Immature natural killer cell (primary cell): ENCODE data around the gene KCND3. TPM values are rescaled to one million over a fixed set of nuclear protein-coding genes. Genes with fewer than 3 reads are reported as not detected.

Source experiments
- DNase-seq, 3 donors: peaks; one replicate each; pipeline ENCODE4 v3.0.0; 2022; ENCODE audit warnings: mixed read lengths in 1 of 3
- H3K27ac Mint-ChIP-seq, 6 donors: one replicate each; pipeline ENCODE4 v1.8.0; 2020; ENCODE audit warnings: mixed read lengths in 6 of 6, mild to moderate bottlenecking in 5 of 6, inconsistent platforms in 4 of 6, moderate library complexity in 3 of 6
- H3K27me3 Mint-ChIP-seq, 3 donors: one replicate each; pipeline ENCODE4 v1.8.0; 2020 to 2021; ENCODE audit warnings: low read depth in 3 of 3, mild to moderate bottlenecking in 3 of 3, mixed read lengths in 3 of 3, moderate library complexity in 3 of 3, inconsistent platforms in 1 of 3
- H3K36me3 Mint-ChIP-seq, 3 donors: one replicate each; pipeline ENCODE4 v1.8.0; 2020; ENCODE audit warnings: mixed read lengths in 3 of 3, inconsistent platforms in 2 of 3, mild to moderate bottlenecking in 2 of 3
- H3K4me1 Mint-ChIP-seq, 2 donors: one replicate each; pipeline ENCODE4 v1.8.0; 2020; ENCODE audit warnings: inconsistent platforms in 2 of 2, mild to moderate bottlenecking in 2 of 2, mixed read lengths in 2 of 2, moderate library complexity in 1 of 2
- H3K4me3 Mint-ChIP-seq, 5 donors: one replicate each; pipeline ENCODE4 v1.8.0; 2020; ENCODE audit warnings: mild to moderate bottlenecking in 5 of 5, mixed read lengths in 5 of 5, inconsistent platforms in 3 of 5, moderate library complexity in 3 of 5
- H3K9me3 Mint-ChIP-seq, 6 donors: one replicate each; pipeline ENCODE4 v1.8.0; 2020; ENCODE audit warnings: mild to moderate bottlenecking in 6 of 6, mixed read lengths in 6 of 6, inconsistent platforms in 4 of 6, moderate library complexity in 3 of 6
- polyA plus RNA-seq, 3 donors: library from polyadenylated mRNA; unstranded; fragments of 300-500 nt; fragmentation: Illumina TruSeq; gene quantifications; one replicate each; pipeline ENCODE4 v1.2.3, GENCODE V29; 2021

KCND3 gene
- polyA plus RNA-seq, 3 donors from 2014 or later: 0.35 TPM; not detected in 2

DNA sequence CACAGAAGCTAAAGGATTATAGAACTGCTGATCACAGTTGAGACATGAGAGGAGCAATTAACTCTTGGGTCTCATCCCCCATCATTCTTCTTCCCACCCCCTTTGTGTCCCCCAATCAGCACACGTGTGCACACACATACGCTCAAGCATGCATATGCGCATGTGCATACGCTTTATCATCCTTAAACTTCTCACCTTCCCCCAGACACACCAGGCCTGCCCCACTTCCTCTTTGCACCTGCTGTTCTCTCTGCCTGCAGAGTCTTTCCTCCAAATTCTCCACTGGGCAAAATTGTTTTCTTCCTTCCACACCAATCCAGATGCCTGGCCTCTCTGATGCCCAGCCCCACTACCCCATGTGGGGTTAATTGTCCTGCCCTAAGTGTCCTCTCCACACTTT lies 13.0 kb upstream of the KCND3 start:
- DNase-seq: no peak
- peaks cover 3 to 11% (median 8%) of the 10 kb centered on the region in 3 donors for H3K27me3 Mint-ChIP-seq
- H3K9me3 Mint-ChIP-seq: peaks cover 0 to 1% (median 0%) of the 10 kb centered on the region in 6 donors
- H3K36me3 Mint-ChIP-seq: no peaks in the 10 kb centered on the region
- no peaks in the 10 kb centered on the region for H3K4me1 Mint-ChIP-seq
- H3K27ac Mint-ChIP-seq: no peak overlapping the region
- no peak overlapping the region for H3K4me3 Mint-ChIP-seq

- Mint-ChIP-seq H3K4me3 (no peak overlapping the region), H3K27me3 (peaks cover 6 to 14% (median 8%) of the 10 kb centered on the region in 3 donors), H3K27ac (no peak overlapping the region), H3K9me3 (peaks cover 0 to 1% (median 0%) of the 10 kb centered on the region in 6 donors), H3K36me3 (no peaks in the 10 kb centered on the region), H3K4me1 (no peaks in the 10 kb centered on the region)
- DNase-seq: no peak
These were observed 12.0 kb upstream of the KCND3 start for GRCh38 chr1:112001436-112001835.

DNA sequence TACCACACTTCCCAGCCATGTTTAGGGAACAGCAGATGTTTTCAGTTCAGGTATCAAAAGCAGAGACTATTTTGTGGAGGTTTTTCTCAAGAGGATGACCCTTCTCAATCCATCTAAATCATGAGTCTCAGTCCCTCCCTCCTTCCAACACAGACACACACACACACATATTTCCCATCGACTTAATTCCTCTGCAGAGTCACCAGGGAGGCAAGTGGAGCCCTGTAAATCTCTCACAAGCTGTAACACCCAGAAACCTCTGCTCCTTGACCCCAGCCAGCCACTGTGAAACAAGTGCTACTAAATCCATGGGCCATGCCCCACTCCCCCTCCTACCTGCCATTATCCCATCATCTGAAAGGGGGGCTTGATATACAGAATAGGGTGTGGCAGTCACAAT lies 10.6 kb upstream of the KCND3 start:
- H3K4me1 Mint-ChIP-seq: no peaks in the 10 kb centered on the region
- no peak for DNase-seq
- no peak overlapping the region for H3K4me3 Mint-ChIP-seq
- peaks cover 0 to 4% (median 0%) of the 10 kb centered on the region in 6 donors for H3K9me3 Mint-ChIP-seq
- no peaks in the 10 kb centered on the region for H3K36me3 Mint-ChIP-seq
- H3K27me3 Mint-ChIP-seq: peaks cover 7 to 9% (median 8%) of the 10 kb centered on the region in 3 donors
- no peak overlapping the region for H3K27ac Mint-ChIP-seq

GRCh38 chr1:111998332-111998731 lies 8.9 kb upstream of the KCND3 start:
- H3K27ac Mint-ChIP-seq: no peak overlapping the region
- peaks cover 6 to 9% (median 9%) of the 10 kb centered on the region in 3 donors for H3K27me3 Mint-ChIP-seq
- DNase-seq: no peak
- no peak overlapping the region for H3K4me3 Mint-ChIP-seq
- H3K36me3 Mint-ChIP-seq: no peaks in the 10 kb centered on the region
- no peaks in the 10 kb centered on the region for H3K4me1 Mint-ChIP-seq
- peaks cover 0 to 4% (median 0%) of the 10 kb centered on the region in 6 donors for H3K9me3 Mint-ChIP-seq

DNA sequence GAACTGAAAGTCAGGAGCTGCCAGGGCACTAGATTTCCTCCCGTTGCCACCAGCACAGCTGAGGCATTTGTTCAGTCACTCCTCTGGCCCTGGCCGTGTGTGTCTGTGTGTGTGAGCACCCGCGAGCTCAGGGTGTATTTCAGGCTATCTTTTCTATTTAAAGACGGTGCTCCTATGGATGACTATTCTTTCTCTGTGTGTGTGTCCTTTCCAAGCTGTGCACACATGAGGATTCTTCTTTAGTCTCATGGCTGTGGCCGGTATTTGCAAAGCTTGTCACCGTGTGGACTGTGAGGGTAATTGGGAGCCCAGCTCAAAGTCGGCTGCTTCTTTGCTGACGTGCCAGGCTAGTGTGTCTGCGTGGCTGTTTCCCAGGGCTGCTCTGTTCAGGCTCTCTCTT lies 3.0 kb upstream of the KCND3 start:
- Mint-ChIP-seq H3K27me3 (peaks cover 5 to 23% (median 9%) of the 10 kb centered on the region in 3 donors), H3K27ac (no peak overlapping the region), H3K4me1 (peaks cover 0 to 6% of the 10 kb centered on the region in 2 donors), H3K36me3 (no peaks in the 10 kb centered on the region), H3K9me3 (peaks cover 0 to 2% (median 0%) of the 10 kb centered on the region in 6 donors), H3K4me3 (no peak overlapping the region)
- no peak for DNase-seq

DNA sequence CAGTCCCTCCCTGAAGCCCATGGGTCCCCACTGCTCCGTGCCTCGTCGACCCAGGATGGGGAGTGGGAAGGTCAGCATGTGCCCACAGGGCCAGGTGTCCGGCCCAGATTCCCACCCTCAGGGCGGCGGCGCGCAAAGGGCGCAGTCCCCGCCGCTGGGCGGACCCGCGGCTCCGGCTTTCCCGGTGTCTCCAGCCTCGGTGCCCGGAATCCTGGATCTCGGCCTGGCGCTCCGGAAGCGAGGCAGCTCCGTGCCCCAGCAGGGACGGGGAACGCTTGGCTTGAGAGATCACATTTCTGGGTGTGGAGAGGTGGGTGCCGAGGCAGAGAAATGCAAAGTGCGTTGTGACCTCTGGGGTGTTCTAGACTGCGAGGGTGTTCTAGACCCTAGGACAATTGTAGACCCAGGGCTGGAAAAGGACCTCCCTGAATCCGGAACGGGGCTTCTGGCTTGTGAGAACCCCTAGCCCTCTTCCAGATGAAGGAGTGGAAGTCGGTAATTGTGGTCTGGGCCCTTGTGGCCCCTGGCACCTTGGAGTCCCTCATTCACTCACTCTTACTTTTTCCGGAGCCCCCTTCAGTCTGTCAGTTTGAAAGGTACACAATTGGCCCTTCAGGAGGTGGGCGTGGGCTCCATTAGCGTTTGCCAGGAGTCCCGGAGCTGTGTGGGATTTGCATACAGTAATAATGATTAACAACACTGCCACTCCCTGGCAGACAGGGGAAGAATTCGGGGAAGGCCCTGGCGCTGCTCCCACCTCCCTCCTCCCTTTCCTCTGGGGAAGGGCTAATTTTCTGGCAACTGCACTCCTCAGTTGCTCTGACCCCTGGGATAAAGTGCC lies 1.6 kb upstream of the KCND3 start:
- peaks cover 5 to 29% (median 9%) of the 10 kb centered on the region in 3 donors for H3K27me3 Mint-ChIP-seq
- H3K4me1 Mint-ChIP-seq: peaks cover 0 to 6% of the 10 kb centered on the region in 2 donors
- no peaks in the 10 kb centered on the region for H3K36me3 Mint-ChIP-seq
- no peak overlapping the region for H3K27ac Mint-ChIP-seq
- H3K4me3 Mint-ChIP-seq: peak overlapping the region in 3 of 5 donors; percentile 17 to 27 (median 27)
- H3K9me3 Mint-ChIP-seq: peaks cover 0 to 2% (median 0%) of the 10 kb centered on the region in 6 donors
- no peak for DNase-seq

DNA sequence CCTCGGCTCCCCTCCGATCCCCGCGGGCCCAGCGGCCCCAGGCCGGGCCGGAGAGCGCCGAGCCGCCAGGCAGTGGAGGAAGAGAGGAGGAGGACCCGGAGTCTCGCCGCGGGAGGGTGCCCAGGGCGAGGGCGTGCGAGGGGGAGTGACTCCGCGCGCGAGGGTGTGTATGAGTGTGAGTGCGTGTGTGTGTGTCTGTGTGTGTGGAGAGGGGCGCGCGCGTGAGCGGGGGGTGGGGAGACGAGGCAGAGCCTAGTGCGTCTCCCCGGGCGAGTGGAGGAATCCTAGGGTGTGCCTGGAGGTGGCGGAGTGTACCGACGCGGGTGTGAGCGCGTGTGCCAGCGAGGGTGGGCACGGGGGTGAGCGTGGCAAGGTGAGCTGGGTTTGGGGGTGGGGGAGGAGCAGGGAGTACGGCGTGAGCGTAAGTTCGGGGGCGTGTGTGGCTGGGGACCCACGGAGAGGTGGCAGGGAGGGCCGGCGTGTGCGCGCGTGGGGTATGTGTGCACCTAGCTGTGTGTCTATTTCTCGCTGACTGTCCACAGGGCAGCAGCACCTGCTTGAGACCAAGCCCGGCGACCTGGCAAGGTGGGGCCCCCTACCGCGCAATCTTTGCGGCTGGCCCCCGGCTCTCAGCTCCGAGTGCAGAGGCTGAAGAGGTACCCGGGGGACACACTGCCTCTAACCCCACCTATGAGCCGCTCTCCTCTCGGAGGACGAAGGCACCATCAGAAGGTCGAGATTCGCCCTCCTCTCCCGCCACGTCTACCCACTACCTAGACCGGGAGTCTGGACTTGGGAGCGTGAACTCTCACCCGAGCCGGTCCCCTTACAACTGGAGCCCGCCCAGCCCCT lies 784 bp upstream of the KCND3 start:
- Mint-ChIP-seq H3K36me3 (no peaks in the 10 kb centered on the region), H3K4me1 (peaks cover 0 to 6% of the 10 kb centered on the region in 2 donors), H3K27ac (no peak overlapping the region), H3K4me3 (peak overlapping the region in 3 of 5 donors; percentile 47 to 50 (median 48)), H3K27me3 (peaks cover 5 to 30% (median 9%) of the 10 kb centered on the region in 3 donors), H3K9me3 (no peaks in the 10 kb centered on the region)
- no peak for DNase-seq

DNA sequence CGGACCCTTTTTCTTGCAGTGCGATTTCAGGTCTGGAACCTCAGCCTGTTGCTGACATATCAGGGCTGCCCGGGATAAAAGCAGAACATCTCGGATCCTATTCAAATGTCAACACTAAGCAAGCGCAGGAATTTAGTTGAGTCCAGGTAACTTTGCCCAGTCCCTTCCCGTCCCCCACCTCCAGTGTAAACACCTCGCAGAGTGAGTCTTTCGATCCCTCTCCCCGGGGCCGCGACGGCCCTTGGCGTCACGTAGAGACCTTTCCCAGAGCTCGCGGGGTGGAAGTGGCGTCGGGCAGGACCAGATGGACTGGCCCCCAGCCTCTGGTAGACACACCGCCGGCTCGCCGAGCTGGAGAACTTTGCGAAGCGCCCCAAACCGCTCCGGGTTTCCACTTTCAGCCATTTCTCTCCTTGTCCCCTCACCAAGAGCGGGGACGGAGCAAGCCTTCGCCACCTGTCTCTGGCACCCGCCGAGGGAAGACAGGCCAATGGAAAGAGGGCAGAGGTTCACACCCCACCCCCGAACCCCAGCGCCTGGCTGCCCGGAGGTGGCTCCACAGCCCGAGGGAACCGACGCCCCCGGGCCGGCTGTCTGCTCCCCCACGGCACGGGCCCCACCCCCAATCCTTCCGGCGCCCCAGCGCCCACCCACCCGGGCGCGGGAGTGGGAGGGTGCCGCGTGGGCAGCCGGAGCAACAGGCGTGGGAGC lies 570 bp downstream of the KCND3 start:
- Mint-ChIP-seq H3K4me3 (peak overlapping the region in 4 of 5 donors; percentile 26 to 57 (median 35)), H3K4me1 (peaks cover 0 to 6% of the 10 kb centered on the region in 2 donors), H3K27ac (no peak overlapping the region), H3K27me3 (peaks cover 5 to 30% (median 9%) of the 10 kb centered on the region in 3 donors), H3K9me3 (no peaks in the 10 kb centered on the region), H3K36me3 (no peaks in the 10 kb centered on the region)
- DNase-seq: no peak

- Mint-ChIP-seq H3K4me1 (peaks cover 0 to 6% of the 10 kb centered on the region in 2 donors), H3K27me3 (peaks cover 5 to 30% (median 9%) of the 10 kb centered on the region in 3 donors), H3K4me3 (peak overlapping the region in 3 of 5 donors; percentile 26 to 44 (median 26)), H3K27ac (no peak overlapping the region), H3K36me3 (no peaks in the 10 kb centered on the region), H3K9me3 (no peaks in the 10 kb centered on the region)
- DNase-seq: no peak
These were observed 1.1 kb downstream of the KCND3 start for GRCh38 chr1:111988377-111988742.

DNA sequence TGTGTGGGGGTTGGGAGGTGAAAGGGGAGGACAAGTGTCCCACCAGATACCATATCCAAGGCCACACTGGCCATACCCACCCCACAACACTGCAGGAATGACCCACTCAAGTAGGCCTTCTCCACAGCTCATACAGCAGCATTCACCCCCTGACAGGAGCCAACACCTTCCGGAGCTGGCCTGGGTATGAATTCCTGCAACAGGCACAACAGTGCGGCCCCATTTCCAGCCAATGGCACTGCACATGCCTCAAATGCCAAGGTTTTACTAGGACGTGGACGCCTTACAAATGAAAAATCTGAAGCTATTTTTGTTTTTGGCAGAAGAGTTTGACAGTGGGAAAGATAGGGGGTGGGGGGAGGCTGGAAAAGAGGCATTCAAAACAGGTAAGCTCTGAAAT lies 2.0 kb downstream of the KCND3 start:
- Mint-ChIP-seq H3K27me3 (peaks cover under 1 to 30% (median 5%) of the 10 kb centered on the region in 3 donors), H3K4me1 (peaks cover 0 to 6% of the 10 kb centered on the region in 2 donors), H3K27ac (no peak overlapping the region), H3K4me3 (no peak overlapping the region), H3K36me3 (no peaks in the 10 kb centered on the region), H3K9me3 (no peaks in the 10 kb centered on the region)
- DNase-seq: no peak

DNA sequence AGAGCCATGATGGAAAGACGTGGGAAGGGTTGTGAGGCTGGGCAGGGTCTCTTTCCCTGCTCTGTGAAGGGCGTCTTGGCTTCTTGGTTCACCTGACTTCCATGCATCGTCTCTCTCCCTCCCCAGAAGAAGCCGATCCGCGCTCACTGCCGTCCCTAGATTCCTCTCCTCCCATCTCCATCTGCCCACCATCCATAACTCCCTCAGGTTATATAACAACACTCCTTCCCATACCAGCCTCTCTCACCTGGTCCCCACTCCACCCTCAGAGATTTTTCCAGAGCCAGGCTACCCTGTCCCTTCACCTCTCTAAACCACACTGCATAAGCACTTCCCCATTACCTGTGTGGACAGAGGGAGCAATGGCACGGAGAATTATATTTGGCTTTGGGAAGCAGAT lies 6.0 kb downstream of the KCND3 start:
- Mint-ChIP-seq H3K4me1 (no peaks in the 10 kb centered on the region), H3K9me3 (no peaks in the 10 kb centered on the region), H3K4me3 (no peak overlapping the region), H3K27ac (no peak overlapping the region), H3K36me3 (no peaks in the 10 kb centered on the region), H3K27me3 (peaks cover 0 to 15% (median 5%) of the 10 kb centered on the region in 3 donors)
- DNase-seq: no peak

DNA sequence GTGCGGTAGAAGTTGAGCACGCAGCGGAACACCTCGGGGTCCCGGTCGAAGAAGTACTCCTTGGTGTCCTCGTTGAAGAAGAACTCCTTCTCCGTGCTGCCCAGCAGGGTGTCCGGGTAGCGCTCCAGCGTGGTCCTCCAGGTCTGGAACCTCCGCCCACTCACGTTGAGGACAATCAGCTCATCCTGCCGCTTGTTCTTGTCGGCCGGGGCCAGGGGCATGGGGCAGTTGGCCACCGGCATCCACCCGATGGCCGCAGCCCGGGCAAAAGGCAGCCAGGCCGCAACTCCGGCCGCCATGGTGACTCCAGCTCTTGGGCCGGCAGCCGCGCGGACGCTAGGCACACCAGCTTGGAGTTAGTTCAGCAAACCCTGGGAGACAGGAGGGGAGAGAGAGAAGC lies 7.0 kb downstream of the KCND3 start:
- Mint-ChIP-seq H3K9me3 (no peaks in the 10 kb centered on the region), H3K36me3 (no peaks in the 10 kb centered on the region), H3K4me1 (no peaks in the 10 kb centered on the region), H3K27ac (no peak overlapping the region), H3K4me3 (no peak overlapping the region), H3K27me3 (peaks cover 0 to 14% (median 7%) of the 10 kb centered on the region in 3 donors)
- DNase-seq: no peak

DNA sequence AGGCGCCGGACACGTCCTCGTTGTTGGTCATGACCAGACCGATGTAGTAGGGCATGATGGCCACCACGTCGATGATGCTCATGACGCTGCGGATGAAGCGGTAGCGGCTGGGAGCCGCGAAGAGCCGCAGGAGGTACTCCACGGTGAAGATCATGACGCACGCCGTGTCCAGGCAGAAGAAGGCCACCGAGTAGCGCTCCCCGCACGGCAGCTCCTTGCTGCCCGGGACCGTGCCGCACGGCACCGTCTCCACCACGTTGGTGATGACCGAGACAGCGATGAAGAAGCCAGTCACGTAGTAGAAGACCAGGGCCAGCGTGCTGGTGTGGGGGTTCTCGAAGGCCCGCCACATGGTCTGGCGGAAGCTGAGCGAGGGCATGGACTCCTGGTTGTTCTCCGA lies 7.6 kb downstream of the KCND3 start:
- Mint-ChIP-seq H3K36me3 (no peaks in the 10 kb centered on the region), H3K4me1 (no peaks in the 10 kb centered on the region), H3K4me3 (no peak overlapping the region), H3K27me3 (peaks cover 0 to 12% (median 7%) of the 10 kb centered on the region in 3 donors), H3K9me3 (no peaks in the 10 kb centered on the region), H3K27ac (no peak overlapping the region)
- DNase-seq: no peak
